ENCODE data around the gene TRABD2A. TPM values are rescaled to one million over a fixed set of nuclear protein-coding genes. Genes with fewer than 3 reads are reported as not detected.
A peak's percentile ranks its signal among the peaks of the same experiment; 100 is the strongest.
"Not testable (repeated sequence)": the region's sequence is repeated elsewhere in the genome, so short reads cannot be mapped to it uniquely, and the experiment has no call there.

Gene TRABD2A
- total RNA-seq, 6 donors from 2014 or later, result 2.0 to 22.0 (median 6.2) TPM

DNA sequence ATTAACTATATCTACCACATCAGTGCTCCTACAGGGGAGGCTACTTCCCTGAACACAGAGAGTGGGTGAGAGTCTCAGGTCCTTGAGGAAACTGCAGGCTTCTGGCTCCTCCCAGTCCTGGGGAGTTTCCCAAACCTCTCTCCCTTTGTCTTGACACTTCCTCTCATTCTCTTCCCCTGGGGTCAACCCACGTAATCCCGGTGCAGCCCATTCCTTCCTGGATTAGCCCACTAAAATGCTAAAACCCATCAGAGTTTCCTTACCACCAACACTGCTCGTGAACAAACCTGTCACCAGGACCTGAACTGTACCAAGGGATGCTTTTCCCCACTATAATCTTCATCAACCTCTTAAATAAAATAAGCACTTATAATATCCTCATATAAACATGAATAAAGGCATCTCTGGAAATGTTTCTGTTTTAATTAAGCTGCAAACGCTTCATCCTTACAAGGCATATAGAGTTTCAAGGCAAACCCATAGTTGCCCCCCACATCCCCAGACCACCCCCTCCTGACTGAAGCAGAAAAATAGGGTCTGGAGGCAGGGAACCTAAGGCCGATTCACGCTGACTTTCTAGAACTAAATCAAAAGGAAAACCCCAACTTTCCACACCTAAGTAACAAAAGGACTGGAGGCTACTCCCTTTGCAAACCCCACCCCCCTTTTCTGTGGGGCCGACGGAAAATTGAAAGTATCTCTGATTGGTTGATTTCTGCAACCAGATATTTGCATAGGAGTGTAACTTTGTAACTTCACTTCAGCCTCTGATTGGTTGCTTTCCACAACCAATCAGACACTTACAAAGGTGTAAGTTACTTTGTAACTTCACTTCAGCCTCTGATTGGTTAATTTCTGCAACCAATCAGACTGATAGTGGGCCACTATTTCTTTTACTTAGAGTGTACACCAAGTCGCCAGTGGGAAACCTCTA is 43.6 kb upstream of the TRABD2A start:
- H3K9me3 ChIP-seq, result no peaks in the 10 kb centered on the region
- H3K4me3 ChIP-seq, result no peak overlapping the region
- no peaks in the 10 kb centered on the region for H3K36me3 ChIP-seq
- H3K27ac ChIP-seq, result peak overlapping the region; percentile 72 to 83 (median 80)
- peaks cover 25 to 47% (median 44%) of the 10 kb centered on the region in 4 donors for H3K4me1 ChIP-seq
- WGBS, 2 donors, result 44 to 50% methylated on average over 9 of the region's 9 CpGs
- peak in 1 of 2 donors; percentile 12 for ATAC-seq (ENCODE audit: low FRiP score in 2 of 2)
- peak in 1 of 2 donors; percentile 52 for DNase-seq
- TF ChIP-seq POLR2A (IDR thresholded peaks at IDR 0.05) (peak in 2 of 4 donors; percentile 18 to 24), POLR2AphosphoS5 (IDR thresholded peaks at IDR 0.05) (peak; percentile 39), EP300 (IDR thresholded peaks at IDR 0.05) (peak in 2 of 4 donors; percentile 20 to 45)
- TF ChIP-seq, protein P1, sequence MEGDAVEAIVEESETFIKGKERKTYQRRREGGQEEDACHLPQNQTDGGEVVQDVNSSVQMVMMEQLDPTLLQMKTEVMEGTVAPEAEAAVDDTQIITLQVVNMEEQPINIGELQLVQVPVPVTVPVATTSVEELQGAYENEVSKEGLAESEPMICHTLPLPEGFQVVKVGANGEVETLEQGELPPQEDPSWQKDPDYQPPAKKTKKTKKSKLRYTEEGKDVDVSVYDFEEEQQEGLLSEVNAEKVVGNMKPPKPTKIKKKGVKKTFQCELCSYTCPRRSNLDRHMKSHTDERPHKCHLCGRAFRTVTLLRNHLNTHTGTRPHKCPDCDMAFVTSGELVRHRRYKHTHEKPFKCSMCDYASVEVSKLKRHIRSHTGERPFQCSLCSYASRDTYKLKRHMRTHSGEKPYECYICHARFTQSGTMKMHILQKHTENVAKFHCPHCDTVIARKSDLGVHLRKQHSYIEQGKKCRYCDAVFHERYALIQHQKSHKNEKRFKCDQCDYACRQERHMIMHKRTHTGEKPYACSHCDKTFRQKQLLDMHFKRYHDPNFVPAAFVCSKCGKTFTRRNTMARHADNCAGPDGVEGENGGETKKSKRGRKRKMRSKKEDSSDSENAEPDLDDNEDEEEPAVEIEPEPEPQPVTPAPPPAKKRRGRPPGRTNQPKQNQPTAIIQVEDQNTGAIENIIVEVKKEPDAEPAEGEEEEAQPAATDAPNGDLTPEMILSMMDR (IDR thresholded peaks at IDR 0.05), result no peak
- H3K27me3 ChIP-seq, result no peaks in the 10 kb centered on the region

DNA sequence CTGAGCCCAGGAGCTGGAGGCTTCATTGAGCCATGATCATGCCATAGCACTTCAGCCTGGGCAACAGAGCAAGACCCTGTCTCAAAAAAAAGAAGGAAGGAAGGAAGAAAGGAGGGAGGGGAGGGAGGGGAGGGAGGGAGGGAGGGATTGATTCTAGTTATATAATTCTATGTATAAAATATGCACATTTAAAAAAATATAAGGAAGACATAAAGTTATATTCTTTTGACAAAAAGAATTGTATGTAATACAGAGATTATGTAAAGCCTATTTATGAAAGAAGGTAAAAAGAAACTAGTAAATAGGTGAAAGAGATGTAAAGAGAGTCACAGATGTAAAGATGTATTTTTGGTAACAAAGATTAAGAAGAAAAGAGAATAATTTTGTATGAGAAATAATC is 42.1 kb upstream of the TRABD2A start:
- H3K27me3 ChIP-seq, result no peaks in the 10 kb centered on the region
- no peaks in the 10 kb centered on the region for H3K9me3 ChIP-seq
- H3K4me1 ChIP-seq, result peaks cover 25 to 56% (median 49%) of the 10 kb centered on the region in 4 donors
- no peak overlapping the region for H3K4me3 ChIP-seq
- no peak for ATAC-seq (ENCODE audit: low FRiP score in 2 of 2)
- TF ChIP-seq, protein P1 (IDR thresholded peaks at IDR 0.05), result no peak
- no peak for TF ChIP-seq POLR2AphosphoS5 (IDR thresholded peaks at IDR 0.05)
- TF ChIP-seq EP300 (IDR thresholded peaks at IDR 0.05), result no peak
- no peak for TF ChIP-seq POLR2A (IDR thresholded peaks at IDR 0.05)
- H3K36me3 ChIP-seq, result no peaks in the 10 kb centered on the region
- H3K27ac ChIP-seq, result peak overlapping the region in 2 of 4 donors; percentile 49 to 83
- no peak for DNase-seq

DNA sequence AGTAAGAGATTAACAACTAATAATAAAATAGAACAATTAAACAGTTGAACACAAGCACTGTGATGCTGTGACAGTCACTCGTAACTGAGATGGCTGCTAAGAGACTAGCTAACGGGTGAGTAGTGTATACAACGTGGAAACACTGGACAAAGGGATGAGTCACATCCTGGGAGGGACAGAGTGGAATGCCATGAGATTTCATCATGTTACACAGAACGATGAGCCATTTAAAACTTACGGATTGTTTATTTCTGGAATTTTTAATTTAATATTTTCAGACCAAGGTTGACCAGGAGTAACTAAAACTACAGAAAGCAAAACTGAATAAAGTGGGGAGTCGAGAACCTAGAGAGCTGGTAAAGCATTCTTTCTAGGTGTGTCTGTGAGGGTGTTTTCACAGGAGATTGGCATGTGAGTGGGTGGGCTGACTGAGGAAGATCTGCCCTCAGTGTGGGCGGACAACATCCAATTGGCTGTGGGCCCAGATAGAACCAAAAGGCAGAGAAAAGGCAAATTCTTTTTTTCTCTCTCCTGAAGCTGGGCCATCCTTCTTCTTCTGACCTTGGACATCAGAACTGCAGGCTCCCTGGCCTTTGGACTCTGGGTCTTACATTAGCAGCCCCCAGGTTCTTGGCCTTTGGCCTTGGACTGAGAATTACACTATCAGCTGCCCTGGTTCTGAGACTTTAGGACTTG is 39.1 kb upstream of the TRABD2A start:
- Histone ChIP-seq H3K27me3 (no peaks in the 10 kb centered on the region), H3K36me3 (no peaks in the 10 kb centered on the region), H3K4me3 (no peak overlapping the region), H3K4me1 (peaks cover 6 to 34% (median 29%) of the 10 kb centered on the region in 4 donors), H3K9me3 (no peaks in the 10 kb centered on the region), H3K27ac (peak overlapping the region; percentile 76 to 95 (median 84))
- peak; percentile 87 to 96 for ATAC-seq (ENCODE audit: low FRiP score in 2 of 2)
- WGBS, 2 donors, result 33 to 35% methylated on average over 7 of the region's 7 CpGs
- peak in 1 of 2 donors; percentile 49 for DNase-seq
- TF ChIP-seq POLR2A (IDR thresholded peaks at IDR 0.05) (no peak), POLR2AphosphoS5 (IDR thresholded peaks at IDR 0.05) (peak; percentile 73 to 83), EP300 (IDR thresholded peaks at IDR 0.05) (peak in 2 of 4 donors; percentile 72 to 82)
- TF ChIP-seq, protein P1 (IDR thresholded peaks at IDR 0.05), result no peak

DNA sequence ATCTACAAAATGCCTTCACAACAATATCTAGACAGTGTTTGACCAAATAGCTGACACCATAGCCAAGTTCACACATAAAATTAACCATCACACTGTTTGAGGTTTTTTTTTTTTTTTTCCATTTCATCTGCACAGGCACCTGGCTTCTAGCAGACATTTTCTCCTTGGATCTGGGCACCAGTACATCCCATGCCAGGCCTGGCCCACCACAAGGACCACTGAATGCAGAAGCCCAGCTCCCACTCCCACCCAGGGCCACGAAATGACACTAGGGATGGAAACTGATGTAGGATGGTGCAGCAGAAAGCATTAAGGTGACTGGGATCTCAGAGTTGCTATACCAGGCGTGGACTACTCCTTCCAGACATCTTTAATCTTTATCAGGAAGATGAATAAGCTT is 37.5 kb upstream of the TRABD2A start:
- peaks cover 6 to 23% (median 15%) of the 10 kb centered on the region in 4 donors for H3K4me1 ChIP-seq
- H3K27ac ChIP-seq, result peak overlapping the region in 3 of 4 donors; percentile 76 to 95 (median 85)
- 82 to 85% methylated on average over 2 of the region's 2 CpGs for WGBS, 2 donors
- TF ChIP-seq POLR2AphosphoS5 (IDR thresholded peaks at IDR 0.05) (no peak), POLR2A (IDR thresholded peaks at IDR 0.05) (no peak), EP300 (IDR thresholded peaks at IDR 0.05) (no peak)
- TF ChIP-seq, protein P1 (IDR thresholded peaks at IDR 0.05), result no peak
- H3K36me3 ChIP-seq, result no peaks in the 10 kb centered on the region
- H3K4me3 ChIP-seq, result no peak overlapping the region
- no peak for ATAC-seq (ENCODE audit: low FRiP score in 2 of 2)
- H3K27me3 ChIP-seq, result no peaks in the 10 kb centered on the region
- H3K9me3 ChIP-seq, result no peaks in the 10 kb centered on the region
- DNase-seq, result no peak

DNA sequence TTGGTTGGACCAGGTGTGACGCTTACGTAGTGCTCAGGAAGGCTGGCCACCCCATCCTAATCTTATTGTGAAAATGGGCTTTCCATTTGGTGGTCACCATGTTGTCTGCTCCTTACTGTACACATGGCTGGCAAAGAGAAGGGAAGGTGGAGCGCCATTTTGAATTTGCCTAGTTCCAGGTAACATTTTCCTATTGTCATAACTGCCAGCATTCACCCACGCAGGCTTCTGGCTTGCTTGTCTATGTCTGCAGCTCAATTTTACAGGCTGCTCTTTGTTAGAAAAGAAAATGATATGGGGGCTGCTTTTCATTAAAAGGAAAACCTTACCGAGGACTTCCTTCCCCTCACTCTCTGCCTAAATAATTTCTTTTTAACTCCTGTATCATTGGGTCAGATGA is 36.9 kb upstream of the TRABD2A start:
- 85 to 86% methylated on average over 5 of the region's 5 CpGs for WGBS, 2 donors
- H3K36me3 ChIP-seq; DNase-seq; H3K27me3 ChIP-seq; ATAC-seq (ENCODE audit: low FRiP score in 2 of 2); H3K9me3 ChIP-seq; H3K4me3 ChIP-seq: not testable (repeated sequence)
- H3K27ac ChIP-seq, result peak overlapping the region in 1 of 4 donors; percentile 95
- peaks cover 6 to 21% (median 15%) of the 10 kb centered on the region in 4 donors for H3K4me1 ChIP-seq

DNA sequence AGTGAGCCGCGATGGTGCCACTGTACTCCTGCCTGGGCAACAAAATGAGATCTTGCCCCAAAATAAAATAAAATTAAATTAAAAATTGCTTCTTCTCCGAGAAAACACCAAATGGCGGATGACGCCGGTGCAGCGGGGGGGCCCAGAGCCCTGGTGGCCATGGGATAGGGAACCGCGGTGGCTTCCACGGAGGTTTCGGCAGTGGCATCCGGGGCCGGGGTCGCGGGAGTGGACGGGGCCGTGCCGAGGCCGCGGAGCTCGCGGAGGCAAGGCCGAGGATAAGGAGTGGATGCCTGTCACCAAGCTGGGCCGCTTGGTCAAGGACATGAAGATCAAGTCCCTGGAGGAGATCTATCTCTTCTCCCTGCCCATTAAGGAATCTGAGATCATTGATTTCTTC is 34.8 kb upstream of the TRABD2A start:
- peaks cover 6 to 19% (median 15%) of the 10 kb centered on the region in 4 donors for H3K4me1 ChIP-seq
- not testable (repeated sequence) for ATAC-seq (ENCODE audit: low FRiP score in 2 of 2); H3K9me3 ChIP-seq; H3K27ac ChIP-seq; H3K36me3 ChIP-seq; H3K4me3 ChIP-seq; H3K27me3 ChIP-seq
- DNase-seq, result peak in 1 of 2 donors; percentile 70
- 95 to 97% methylated on average over 24 of the region's 24 CpGs for WGBS, 2 donors
